H9 (cell line): ENCODE measurements around the gene MRPL55. TPM values are rescaled to one million over a fixed set of nuclear protein-coding genes. Genes with fewer than 3 reads are reported as not detected.

Experiments
- DNase-seq: peaks from one replicate; pipeline ENCODE4 v3.0.0-alpha.2; 2017
- H2AFZ ChIP-seq: one replicate; pipeline ENCODE4 v1.6.1; 2013; ENCODE audit warnings: mild to moderate bottlenecking, low read length, control low read depth, moderate library complexity
- H2AK5ac ChIP-seq: 2 replicates; pipeline ENCODE4 v1.6.1; 2013; ENCODE audit warnings: low read length, control low read depth, mixed read lengths; ENCODE audit not compliant: insufficient read length
- H2BK120ac ChIP-seq: one replicate; pipeline ENCODE4 v1.6.1; 2013; ENCODE audit warnings: low read depth, mild to moderate bottlenecking, low read length, control low read depth, inconsistent platforms; ENCODE audit not compliant: poor library complexity, severe bottlenecking
- H2BK12ac ChIP-seq: 2 replicates; pipeline ENCODE4 v1.6.1; 2013; ENCODE audit warnings: low read length, control low read depth, mixed read lengths, low read depth; ENCODE audit not compliant: insufficient read length
- H2BK15ac ChIP-seq: 2 replicates; pipeline ENCODE4 v1.6.1; 2013; ENCODE audit warnings: low read depth, low read length, control low read depth
- H2BK20ac ChIP-seq: one replicate; pipeline ENCODE4 v1.6.1; 2013; ENCODE audit warnings: low read depth, mild to moderate bottlenecking, low read length, control low read depth, inconsistent platforms; ENCODE audit not compliant: poor library complexity, severe bottlenecking
- H2BK5ac ChIP-seq: 2 replicates; pipeline ENCODE4 v1.6.1; 2013; ENCODE audit warnings: low read length, control low read depth, mixed read lengths; ENCODE audit not compliant: insufficient read length
- H3K14ac ChIP-seq: 2 replicates; pipeline ENCODE4 v1.6.1; 2013; ENCODE audit warnings: low read length, control low read depth; ENCODE audit not compliant: insufficient read depth
- H3K18ac ChIP-seq: 2 replicates; pipeline ENCODE4 v1.6.1; 2013; ENCODE audit warnings: low read depth, mild to moderate bottlenecking, mixed read lengths, low read length, control low read depth; ENCODE audit not compliant: insufficient read length
- H3K23ac ChIP-seq: 2 replicates; pipeline ENCODE4 v1.6.1; 2013; ENCODE audit warnings: low read length, control low read depth, mixed read lengths, low read depth; ENCODE audit not compliant: insufficient read length
- H3K23me2 ChIP-seq: 2 replicates; pipeline ENCODE4 v1.6.1; 2013; ENCODE audit warnings: low read depth, mild to moderate bottlenecking, mixed read lengths, low read length, control low read depth; ENCODE audit not compliant: insufficient read length, poor library complexity, severe bottlenecking
- H3K27ac ChIP-seq: 2 replicates; pipeline ENCODE4 v1.5.1; 2013; ENCODE audit warnings: low read length, control low read depth, mixed read lengths, low read depth; ENCODE audit not compliant: insufficient read length
- H3K27me3 ChIP-seq: 2 replicates; pipeline ENCODE4 v1.6.1; 2013; ENCODE audit warnings: low read length, control low read depth, inconsistent platforms; ENCODE audit not compliant: insufficient read depth
- H3K4ac ChIP-seq: 2 replicates; pipeline ENCODE4 v1.6.1; 2013; ENCODE audit warnings: low read depth, mild to moderate bottlenecking, control low read depth, inconsistent platforms, low read length, moderate library complexity
- H3K4me1 ChIP-seq: 2 replicates; pipeline ENCODE4 v1.6.1; 2013; ENCODE audit warnings: low read length, control low read depth, inconsistent platforms; ENCODE audit not compliant: insufficient read depth
- H3K4me2 ChIP-seq: 2 replicates; pipeline ENCODE4 v1.6.1; 2013; ENCODE audit warnings: low read length, control low read depth, mixed read lengths; ENCODE audit not compliant: insufficient read length, insufficient read depth
- H3K56ac ChIP-seq: 2 replicates; pipeline ENCODE4 v1.6.1; 2013; ENCODE audit warnings: low read depth, mild to moderate bottlenecking, mixed read lengths, low read length, control low read depth; ENCODE audit not compliant: insufficient read length
- H3K79me1 ChIP-seq: 2 replicates; pipeline ENCODE4 v1.6.1; 2013; ENCODE audit warnings: low read depth, mild to moderate bottlenecking, moderate library complexity, low read length, control low read depth, inconsistent platforms; ENCODE audit not compliant: insufficient read depth, poor library complexity, severe bottlenecking
- H3K79me2 ChIP-seq: 2 replicates; pipeline ENCODE4 v1.6.1; 2013; ENCODE audit warnings: low read length, control low read depth, inconsistent platforms; ENCODE audit not compliant: insufficient read depth
- H3K9ac ChIP-seq: 2 replicates; pipeline ENCODE4 v1.6.1; 2013; ENCODE audit warnings: low read length, control low read depth, mixed read lengths; ENCODE audit not compliant: insufficient read length; ENCODE audit errors: extremely low read depth
- H3K9me3 ChIP-seq: one replicate; pipeline ENCODE4 v1.6.1; 2013; ENCODE audit warnings: low read depth, low read length, inconsistent platforms; ENCODE audit not compliant: control insufficient read depth
- H3T11ph ChIP-seq: one replicate; pipeline ENCODE4 v1.6.1; 2013; ENCODE audit warnings: mild to moderate bottlenecking, low read length, control low read depth, inconsistent platforms
- H4K20me1 ChIP-seq: one replicate; pipeline ENCODE4 v1.6.1; 2013; ENCODE audit not compliant: control insufficient read depth, insufficient read length, insufficient read depth
- H4K5ac ChIP-seq: 2 replicates; pipeline ENCODE4 v1.6.1; 2013; ENCODE audit warnings: low read depth, mild to moderate bottlenecking, mixed read lengths, low read length, control low read depth; ENCODE audit not compliant: insufficient read length
- H4K8ac ChIP-seq: replicated peaks from 2 replicates; pipeline ENCODE4 v1.6.1; 2013; ENCODE audit warnings: low read length, control low read depth, mixed read lengths, low read depth; ENCODE audit not compliant: insufficient read length
- H4K91ac ChIP-seq: 2 replicates; pipeline ENCODE4 v1.6.1; 2013; ENCODE audit warnings: low read depth, mild to moderate bottlenecking, moderate library complexity, mixed read lengths, low read length, control low read depth; ENCODE audit not compliant: insufficient read length
- H3K27ac Mint-ChIP-seq, 3 experiments: 2 replicates in 2 of 3; 3 replicates in 1 of 3; pipeline ENCODE4 v1.8.0; 2020 to 2021; ENCODE audit warnings: mixed read lengths in 3 of 3, mild to moderate bottlenecking in 1 of 3, moderate library complexity in 1 of 3
- H3K27me3 Mint-ChIP-seq: 2 replicates; pipeline ENCODE4 v1.8.0; 2021; ENCODE audit warnings: low read depth, mild to moderate bottlenecking, moderate library complexity, mixed read lengths
- H3K36me3 Mint-ChIP-seq, 3 experiments: 2 replicates in 2 of 3; 3 replicates in 1 of 3; pipeline ENCODE4 v1.8.0; 2020 to 2021; ENCODE audit warnings: low read depth in 3 of 3, mixed read lengths in 3 of 3; ENCODE audit not compliant: insufficient read depth in 1 of 3
- H3K4me1 Mint-ChIP-seq, 2 experiments: 2 replicates each; pipeline ENCODE4 v1.8.0; 2020; ENCODE audit warnings: mixed read lengths in 2 of 2
- H3K4me3 Mint-ChIP-seq, 2 experiments: 2 replicates in 1 of 2; 3 replicates in 1 of 2; pipeline ENCODE4 v1.8.0; 2020 to 2021; ENCODE audit warnings: mild to moderate bottlenecking in 2 of 2, mixed read lengths in 2 of 2, moderate library complexity in 1 of 2
- H3K9me3 Mint-ChIP-seq, 2 experiments: 2 replicates in 1 of 2; 3 replicates in 1 of 2; pipeline ENCODE4 v1.8.0; 2020; ENCODE audit warnings: mild to moderate bottlenecking in 2 of 2, mixed read lengths in 2 of 2, moderate library complexity in 1 of 2
- WGBS: extraction: QIAGEN DNeasy Blood & Tissue Kit; methylation state at CpG from one replicate; pipeline ENCODE4 v1.1.7; 2013; ENCODE audit warnings: missing lambda C conversion rate, low lambda C conversion rate, mixed read lengths; ENCODE audit not compliant: insufficient read length; ENCODE audit errors: extremely low coverage; 5-methylcytosine and 5-hydroxymethylcytosine counted together
- microRNA-seq: library from miRNA; unstranded; fragments of <30 nt; microRNA quantifications from one replicate; pipeline ENCODE4, GENCODE V29; 2020; ENCODE audit warnings: borderline microRNAs expressed
- total RNA-seq: library from RNA; stranded (reverse); gene quantifications from 2 replicates; pipeline ENCODE4 v1.2.1, GENCODE V29; 2021
- TF ChIP-seq, protein P1 (sequence below): fragments of 200-600 bp; sonication (generic); conservative IDR thresholded peaks from 3 replicates; pipeline ENCODE4 v1.8.0; 2021; ENCODE audit warnings: antibody characterized with exemption, mild to moderate bottlenecking

MRPL55 gene
- total RNA-seq, 1 experiment from 2014 or later = 62.3 TPM

DNA sequence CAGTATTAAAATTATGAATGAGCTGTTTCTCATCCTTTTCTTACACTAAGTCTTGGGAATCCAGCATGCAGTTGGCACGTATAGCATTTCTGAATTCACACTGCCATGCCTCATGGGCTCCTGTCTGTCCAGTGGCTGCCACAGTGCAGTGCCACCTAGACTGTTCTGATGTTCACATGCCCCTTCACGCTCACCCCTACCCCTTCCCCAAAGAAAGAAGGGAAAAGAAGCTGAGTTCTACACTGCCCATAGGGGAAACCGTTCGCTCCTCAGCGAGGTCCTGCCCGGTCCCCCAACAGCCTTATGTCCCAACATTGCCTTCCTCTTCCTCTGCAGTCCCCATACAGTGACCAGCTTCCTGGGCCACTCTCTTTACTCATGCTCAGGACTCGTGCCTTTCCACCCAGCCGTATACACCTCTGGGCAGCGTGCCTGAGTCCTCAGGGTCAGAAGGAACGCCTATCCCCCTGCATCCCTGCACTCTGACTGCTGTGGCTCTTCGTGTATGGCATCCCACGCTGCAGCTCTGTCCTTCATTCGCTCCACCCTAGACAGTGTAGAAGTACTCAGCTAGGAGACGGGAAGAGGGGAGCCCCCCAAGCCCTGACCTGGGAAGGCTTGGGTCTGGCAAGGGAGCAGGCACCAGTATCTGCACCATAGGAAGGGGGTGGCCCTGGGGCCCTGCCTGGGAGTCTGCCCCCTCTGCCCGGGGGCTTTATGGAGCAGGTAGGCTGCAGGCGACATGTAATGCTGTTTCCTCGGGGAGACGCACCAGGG is 50.7 kb downstream of the MRPL55 start:
- no peak overlapping the region for H4K8ac ChIP-seq
- peaks cover 4 to 6% of the 10 kb centered on the region in 2 experiments; a peak in 3 of 5 replicates for H3K9me3 Mint-ChIP-seq

More for the DNA sequence above, 50.7 kb downstream of the MRPL55 start:
- no peak overlapping the region for H3K14ac ChIP-seq
- Mint-ChIP-seq H3K36me3 (no peaks in the 10 kb centered on the region; a peak in 1 of 7 replicates), H3K27me3 (peaks cover 93% of the 10 kb centered on the region), H3K4me1 (peaks cover 5% of the 10 kb centered on the region in 2 experiments; a peak in 3 of 4 replicates), H3K27ac (no peak overlapping the region), H3K4me3 (peak overlapping the region; percentile 31 to 39; a peak in 2 of 5 replicates)
- H4K91ac ChIP-seq = no peak overlapping the region
- peaks cover 35% of the 10 kb centered on the region for H3K27me3 ChIP-seq
- no peak overlapping the region for H2BK12ac ChIP-seq
- H3K23ac ChIP-seq = no peak overlapping the region
- H2BK120ac ChIP-seq = no peak overlapping the region
- no CpG with 5 or more reads among the region's 18 CpGs for WGBS
- TF ChIP-seq, protein P1, sequence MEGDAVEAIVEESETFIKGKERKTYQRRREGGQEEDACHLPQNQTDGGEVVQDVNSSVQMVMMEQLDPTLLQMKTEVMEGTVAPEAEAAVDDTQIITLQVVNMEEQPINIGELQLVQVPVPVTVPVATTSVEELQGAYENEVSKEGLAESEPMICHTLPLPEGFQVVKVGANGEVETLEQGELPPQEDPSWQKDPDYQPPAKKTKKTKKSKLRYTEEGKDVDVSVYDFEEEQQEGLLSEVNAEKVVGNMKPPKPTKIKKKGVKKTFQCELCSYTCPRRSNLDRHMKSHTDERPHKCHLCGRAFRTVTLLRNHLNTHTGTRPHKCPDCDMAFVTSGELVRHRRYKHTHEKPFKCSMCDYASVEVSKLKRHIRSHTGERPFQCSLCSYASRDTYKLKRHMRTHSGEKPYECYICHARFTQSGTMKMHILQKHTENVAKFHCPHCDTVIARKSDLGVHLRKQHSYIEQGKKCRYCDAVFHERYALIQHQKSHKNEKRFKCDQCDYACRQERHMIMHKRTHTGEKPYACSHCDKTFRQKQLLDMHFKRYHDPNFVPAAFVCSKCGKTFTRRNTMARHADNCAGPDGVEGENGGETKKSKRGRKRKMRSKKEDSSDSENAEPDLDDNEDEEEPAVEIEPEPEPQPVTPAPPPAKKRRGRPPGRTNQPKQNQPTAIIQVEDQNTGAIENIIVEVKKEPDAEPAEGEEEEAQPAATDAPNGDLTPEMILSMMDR = no peak
- H3T11ph ChIP-seq = no peak overlapping the region
- H3K9me3 ChIP-seq = no peaks in the 10 kb centered on the region
- no peak overlapping the region for H4K5ac ChIP-seq
- H3K23me2 ChIP-seq = peaks cover 19% of the 10 kb centered on the region
- H2BK15ac ChIP-seq = no peak overlapping the region
- H3K56ac ChIP-seq = no peak overlapping the region
- H2AFZ ChIP-seq = no peak overlapping the region
- H3K4ac ChIP-seq = no peak overlapping the region
- no peak overlapping the region for H2AK5ac ChIP-seq
- H2BK20ac ChIP-seq = no peak overlapping the region
- peak overlapping the region; percentile 88 for H3K4me2 ChIP-seq
- H3K18ac ChIP-seq = no peak overlapping the region
- H3K79me1 ChIP-seq = no peaks in the 10 kb centered on the region
- H3K79me2 ChIP-seq = no peaks in the 10 kb centered on the region
- H2BK5ac ChIP-seq = no peak overlapping the region
- no peaks in the 10 kb centered on the region for H4K20me1 ChIP-seq
- H3K4me1 ChIP-seq = no peaks in the 10 kb centered on the region
- no peak for DNase-seq
- no peak overlapping the region for H3K27ac ChIP-seq
- H3K9ac ChIP-seq = no peak overlapping the region

Small RNA genes within 50 kb of the gene (microRNA-seq; reads per million reads assigned to microRNA genes)
- not detected for gene MIR3620

Other genes starting within 250 kb of the MRPL55 start
- 0.66 and 0.77 TPM in 2 replicates for gene WNT9A, start 161.4 kb downstream of the MRPL55 start, total RNA-seq
- gene WNT3A, start 102.3 kb downstream of the MRPL55 start, total RNA-seq = 0.17 and 0.20 TPM in 2 replicates
- 258 and 279 TPM in 2 replicates for gene ARF1, start 26.6 kb downstream of the MRPL55 start, total RNA-seq
- 31.0 and 31.3 TPM in 2 replicates for gene C1orf35, start 6.0 kb downstream of the MRPL55 start, total RNA-seq
- 88.2 and 94.3 TPM in 2 replicates for gene GUK1, start 31.0 kb upstream of the MRPL55 start, total RNA-seq
- 1.4 and 1.6 TPM in 2 replicates for gene GJC2, start 40.6 kb upstream of the MRPL55 start, total RNA-seq
- 11.8 and 12.6 TPM in 2 replicates for gene IBA57, start 56.5 kb upstream of the MRPL55 start, total RNA-seq
- 30.8 and 33.3 TPM in 2 replicates for gene OBSCN, start 98.7 kb upstream of the MRPL55 start, total RNA-seq